ENCODE results near the gene IKZF5. TPM values are rescaled to one million over a fixed set of nuclear protein-coding genes. Genes with fewer than 3 reads are reported as not detected.

IKZF5 gene
- total RNA-seq, 1 experiment from 2014 or later = 7.9 TPM

GRCh38 chr10:122953902-122954730 lies 54.5 kb downstream of the IKZF5 start, which contains the start of gene C10orf88 (continued):
- TF ChIP-seq MLX (CRISPR knock-in tag; IDR thresholded peaks at IDR 0.05) (peak; percentile 95), SOX15 (CRISPR knock-in tag; IDR thresholded peaks at IDR 0.05) (no peak), ETV6 (CRISPR knock-in tag; IDR thresholded peaks at IDR 0.05) (peak; percentile 99), NR3C1 (CRISPR knock-in tag; conservative IDR thresholded peaks at IDR 0.05; ENCODE audit: low read depth) (peak; percentile 97), ATF2 (CRISPR knock-in tag; IDR thresholded peaks at IDR 0.05; ENCODE audit: borderline replicate concordance, low read depth) (peak; percentile 21; the same call in 1 of the 2 replicates), MXD4 (CRISPR knock-in tag; IDR thresholded peaks at IDR 0.05; ENCODE audit: borderline replicate concordance) (no peak), TP53 (CRISPR knock-in tag; IDR thresholded peaks at IDR 0.05) (peak; percentile 97), ZNF281 (CRISPR knock-in tag; IDR thresholded peaks at IDR 0.05) (peak; percentile 89), E2F5 (CRISPR knock-in tag; IDR thresholded peaks at IDR 0.05) (peak; percentile 84), GABPB1 (CRISPR knock-in tag; IDR thresholded peaks at IDR 0.05) (peak; percentile 95), ERG (CRISPR knock-in tag; IDR thresholded peaks at IDR 0.05) (no peak), CDX4 (CRISPR knock-in tag; IDR thresholded peaks at IDR 0.05; ENCODE audit: borderline replicate concordance) (no peak), IRF1 (CRISPR knock-in tag; IDR thresholded peaks at IDR 0.05) (peak; percentile 92; the same call in 1 of the 2 replicates), SMAD4 (CRISPR knock-in tag; IDR thresholded peaks at IDR 0.05) (peak; percentile 62; the same call in 1 of the 2 replicates), ZNF232 (CRISPR knock-in tag; IDR thresholded peaks at IDR 0.05) (peak; percentile 99), KAT7 (CRISPR knock-in tag; IDR thresholded peaks at IDR 0.05; ENCODE audit: borderline replicate concordance) (peak; percentile 96), MYBL2 (CRISPR knock-in tag; IDR thresholded peaks at IDR 0.05) (peak; percentile 97), ZBTB43 (CRISPR knock-in tag; IDR thresholded peaks at IDR 0.05) (peak; percentile 90), ATF1 (CRISPR knock-in tag; IDR thresholded peaks at IDR 0.05) (peak; percentile 85; the same call in 1 of the 2 replicates)
